Fibroblast of lung (primary cell): ENCODE results near the gene XRCC4.

Experiments
- CTCF ChIP-seq, 2 donors: IDR thresholded peaks in 1 of 2; conservative IDR thresholded peaks in 1 of 2; 1 replicate in 1 of 2; 2 replicates in 1 of 2; pipeline ENCODE4 v1.5.1; 2011 to 2012; ENCODE audit warnings: low read length in 2 of 2, control low read depth in 1 of 2, inconsistent platforms in 1 of 2, low read depth in 1 of 2, mild to moderate bottlenecking in 1 of 2
- EZH2 ChIP-seq: IDR thresholded peaks from 2 replicates; pipeline ENCODE4 v1.5.1; 2012; ENCODE audit warnings: low read length, control low read depth, mild to moderate bottlenecking; ENCODE audit errors: missing control alignments

GRCh38 chr5:83400701-83401100 lies 323.4 kb downstream of the XRCC4 start:
- TF ChIP-seq CTCF (conservative IDR thresholded peaks at IDR 0.05 in 1 of 2, IDR thresholded peaks at IDR 0.05 in 1 of 2; ENCODE audit: low read depth in 1 of 2, low read length in 2 of 2): no peak
- no peak for TF ChIP-seq EZH2
